ENCODE data around the gene CLDN7.

CLDN7 gene

GRCh38 chr17:7215652-7216180, 46.6 kb downstream of the CLDN7 start:
- Histone ChIP-seq H3K4me3 (ENCODE audit: low read depth in 1 of 2, low read length in 2 of 2) (peak overlapping the region; percentile 61 to 77), H3K4me1 (ENCODE audit: control insufficient read depth in 1 of 2, insufficient read depth in 2 of 2, low read length in 2 of 2) (peaks cover 25 to 48% of the 10 kb centered on the region in 2 donors), H3K27ac (ENCODE audit: low read length) (peak overlapping the region; percentile 54), H3K9me3 (ENCODE audit: control insufficient read depth in 1 of 2, low read length in 2 of 2) (no peaks in the 10 kb centered on the region), H3K36me3 (ENCODE audit: control insufficient read depth in 1 of 2, insufficient read depth in 2 of 2, low read length in 2 of 2) (no peaks in the 10 kb centered on the region), H3K27me3 (ENCODE audit: low read depth, low read length) (no peaks in the 10 kb centered on the region)

- H3K27me3 ChIP-seq (ENCODE audit: low read depth, low read length), result no peaks in the 10 kb centered on the region
- peak overlapping the region; percentile 70 to 77 for H3K4me3 ChIP-seq (ENCODE audit: low read depth in 1 of 2, low read length in 2 of 2)
- H3K27ac ChIP-seq (ENCODE audit: low read length), result peak overlapping the region; percentile 56
- no peaks in the 10 kb centered on the region for H3K9me3 ChIP-seq (ENCODE audit: control insufficient read depth in 1 of 2, low read length in 2 of 2)
- peaks cover 25 to 48% of the 10 kb centered on the region in 2 donors for H3K4me1 ChIP-seq (ENCODE audit: control insufficient read depth in 1 of 2, insufficient read depth in 2 of 2, low read length in 2 of 2)
- H3K36me3 ChIP-seq (ENCODE audit: control insufficient read depth in 1 of 2, insufficient read depth in 2 of 2, low read length in 2 of 2), result no peaks in the 10 kb centered on the region
Measured at GRCh38 chr17:7215136-7215638, 47.1 kb downstream of the CLDN7 start.

GRCh38 chr17:7214300-7215135, 47.8 kb downstream of the CLDN7 start:
- Histone ChIP-seq H3K27ac (ENCODE audit: low read length) (peak overlapping the region; percentile 56), H3K4me1 (ENCODE audit: control insufficient read depth in 1 of 2, insufficient read depth in 2 of 2, low read length in 2 of 2) (peaks cover 24 to 45% of the 10 kb centered on the region in 2 donors), H3K27me3 (ENCODE audit: low read depth, low read length) (no peaks in the 10 kb centered on the region), H3K9me3 (ENCODE audit: control insufficient read depth in 1 of 2, low read length in 2 of 2) (no peaks in the 10 kb centered on the region), H3K4me3 (ENCODE audit: low read depth in 1 of 2, low read length in 2 of 2) (peak overlapping the region; percentile 70 to 77), H3K36me3 (ENCODE audit: control insufficient read depth in 1 of 2, insufficient read depth in 2 of 2, low read length in 2 of 2) (no peaks in the 10 kb centered on the region)

GRCh38 chr17:7213895-7214299, 48.4 kb downstream of the CLDN7 start:
- peak overlapping the region; percentile 70 to 77 for H3K4me3 ChIP-seq (ENCODE audit: low read depth in 1 of 2, low read length in 2 of 2)
- no peaks in the 10 kb centered on the region for H3K27me3 ChIP-seq (ENCODE audit: low read depth, low read length)
- peaks cover 18 to 38% of the 10 kb centered on the region in 2 donors for H3K4me1 ChIP-seq (ENCODE audit: control insufficient read depth in 1 of 2, insufficient read depth in 2 of 2, low read length in 2 of 2)
- H3K36me3 ChIP-seq (ENCODE audit: control insufficient read depth in 1 of 2, insufficient read depth in 2 of 2, low read length in 2 of 2), result no peaks in the 10 kb centered on the region
- H3K27ac ChIP-seq (ENCODE audit: low read length), result peak overlapping the region; percentile 11
- no peaks in the 10 kb centered on the region for H3K9me3 ChIP-seq (ENCODE audit: control insufficient read depth in 1 of 2, low read length in 2 of 2)

- Histone ChIP-seq H3K36me3 (ENCODE audit: control insufficient read depth in 1 of 2, insufficient read depth in 2 of 2, low read length in 2 of 2) (no peaks in the 10 kb centered on the region), H3K27me3 (ENCODE audit: low read depth, low read length) (no peaks in the 10 kb centered on the region), H3K4me3 (ENCODE audit: low read depth in 1 of 2, low read length in 2 of 2) (no peak overlapping the region), H3K27ac (ENCODE audit: low read length) (no peak overlapping the region), H3K9me3 (ENCODE audit: control insufficient read depth in 1 of 2, low read length in 2 of 2) (no peaks in the 10 kb centered on the region), H3K4me1 (ENCODE audit: control insufficient read depth in 1 of 2, insufficient read depth in 2 of 2, low read length in 2 of 2) (peaks cover 16 to 20% of the 10 kb centered on the region in 2 donors)
Measured at GRCh38 chr17:7211491-7212273, 50.6 kb downstream of the CLDN7 start.

Data from muscle layer of duodenum (tissue), 2 donors.